Activated T-helper 2 cell treated with anti-CD3 and anti-CD28 coated beads, Interferon-gamma antibody, Interleukin-2, Interleukin-4, amounts not matched to agents 10 μg/mL and 5 μg/mL and 100 μg/mL, durations not matched to agents 14 hours and 24 hours and 36 hours (primary cell): ENCODE results near the gene GPR142. TPM values are rescaled to one million over a fixed set of nuclear protein-coding genes. Genes with fewer than 3 reads are reported as not detected.

Experiments used
- DNase-seq: peaks from one replicate; pipeline ENCODE4 v3.0.0; 2021; ENCODE audit warnings: low spot score
- H3K27ac Mint-ChIP-seq: one replicate; pipeline ENCODE4 v1.8.0; 2021; ENCODE audit warnings: mixed read lengths
- H3K27me3 Mint-ChIP-seq: one replicate; pipeline ENCODE4 v1.8.0; 2021; ENCODE audit warnings: low read depth, mixed read lengths
- H3K36me3 Mint-ChIP-seq: one replicate; pipeline ENCODE4 v1.8.0; 2021; ENCODE audit warnings: low read depth, mixed read lengths
- H3K4me1 Mint-ChIP-seq: one replicate; pipeline ENCODE4 v1.8.0; 2021; ENCODE audit warnings: low read depth, mixed read lengths
- H3K4me3 Mint-ChIP-seq: one replicate; pipeline ENCODE4 v1.8.0; 2021; ENCODE audit warnings: low read depth, mild to moderate bottlenecking, moderate library complexity, mixed read lengths
- H3K9me3 Mint-ChIP-seq: one replicate; pipeline ENCODE4 v1.8.0; 2021; ENCODE audit warnings: mixed read lengths
- intact Hi-C: fragments of 100-400 bp; cut with micrococcal nuclease; formaldehyde crosslinking; loops from one replicate; pipeline ENCODE4 v1.15.1; 2023
- total RNA-seq: library from RNA; stranded (reverse); gene quantifications from 2 replicates; pipeline ENCODE4 v1.2.3, GENCODE V29; 2022

GPR142 gene
- total RNA-seq, 1 donor from 2014 or later: not detected

GRCh38 chr17:74413491-74413890 is 46.2 kb downstream of the GPR142 start:
- Mint-ChIP-seq H3K27ac (no peak overlapping the region), H3K27me3 (peaks cover 2% of the 10 kb centered on the region), H3K36me3 (no peaks in the 10 kb centered on the region), H3K4me3 (no peak overlapping the region), H3K9me3 (no peaks in the 10 kb centered on the region), H3K4me1 (peaks cover 4% of the 10 kb centered on the region)
- no peak for DNase-seq
- intact Hi-C loops: no loop called here

DNA sequence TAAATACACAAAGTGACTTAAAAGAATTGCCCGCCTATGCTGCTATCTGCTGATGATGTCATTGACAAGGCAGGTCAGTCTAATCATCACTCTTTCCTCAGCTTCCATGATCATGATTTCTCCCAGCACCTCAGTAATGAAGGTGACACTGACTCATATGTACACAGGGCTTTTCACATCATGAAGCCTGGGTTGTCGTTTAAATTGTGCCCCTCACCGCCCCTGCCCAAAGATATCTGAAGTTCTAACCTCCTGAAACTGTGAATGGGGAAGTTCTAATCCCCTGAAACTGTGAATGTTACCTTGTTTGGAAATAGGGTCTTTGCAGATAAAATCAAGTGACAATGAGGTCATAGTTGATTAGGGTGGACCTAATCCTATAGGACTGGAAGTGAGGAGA is 47.2 kb downstream of the GPR142 start:
- no peaks in the 10 kb centered on the region for H3K9me3 Mint-ChIP-seq
- peaks cover 2% of the 10 kb centered on the region for H3K27me3 Mint-ChIP-seq
- intact Hi-C loops: no loop called here
- H3K4me1 Mint-ChIP-seq: peaks cover 4% of the 10 kb centered on the region
- no peaks in the 10 kb centered on the region for H3K36me3 Mint-ChIP-seq
- H3K27ac Mint-ChIP-seq: no peak overlapping the region
- no peak for DNase-seq
- no peak overlapping the region for H3K4me3 Mint-ChIP-seq

GRCh38 chr17:74415608-74416396 is 48.5 kb downstream of the GPR142 start:
- intact Hi-C loops: no loop called here
- Mint-ChIP-seq H3K27ac (no peak overlapping the region), H3K9me3 (no peaks in the 10 kb centered on the region), H3K4me3 (no peak overlapping the region), H3K27me3 (peaks cover 2% of the 10 kb centered on the region), H3K4me1 (peaks cover 4% of the 10 kb centered on the region), H3K36me3 (no peaks in the 10 kb centered on the region)
- no peak for DNase-seq

- intact Hi-C loops: no loop called here
- Mint-ChIP-seq H3K27me3 (peaks cover 5% of the 10 kb centered on the region), H3K9me3 (no peaks in the 10 kb centered on the region), H3K27ac (no peak overlapping the region), H3K36me3 (no peaks in the 10 kb centered on the region), H3K4me3 (no peak overlapping the region), H3K4me1 (peaks cover 4% of the 10 kb centered on the region)
- DNase-seq: no peak
Measured at GRCh38 chr17:74417178-74418045, 50.1 kb downstream of the GPR142 start.

DNA sequence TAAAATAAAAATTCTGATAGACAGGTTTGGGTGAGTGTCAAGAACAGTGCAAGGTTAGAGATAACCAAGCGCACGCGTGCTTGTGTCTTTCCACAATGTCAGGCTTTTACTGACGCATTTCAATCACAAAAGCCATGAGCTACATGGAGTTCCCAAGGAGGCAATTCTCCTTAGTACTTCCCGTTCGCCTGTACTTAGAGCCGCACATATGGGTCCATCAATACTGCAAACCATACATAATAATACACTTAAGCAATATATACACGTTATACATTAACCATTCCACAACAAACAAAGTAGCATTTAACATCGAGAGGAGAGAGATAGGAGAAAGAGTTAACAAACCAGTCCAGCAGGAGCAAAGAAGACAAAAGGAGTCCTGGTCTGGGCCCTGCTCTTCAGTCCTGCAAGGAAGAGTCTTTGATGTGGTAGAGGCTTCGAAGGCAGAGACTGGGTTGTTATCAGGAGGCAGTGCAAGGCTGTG is 52.7 kb downstream of the GPR142 start:
- Mint-ChIP-seq H3K27me3 (peaks cover 5% of the 10 kb centered on the region), H3K9me3 (no peaks in the 10 kb centered on the region), H3K36me3 (no peaks in the 10 kb centered on the region), H3K4me1 (peaks cover 4% of the 10 kb centered on the region), H3K4me3 (no peak overlapping the region), H3K27ac (no peak overlapping the region)
- intact Hi-C loops: no loop called here
- no peak for DNase-seq

Other genes with a start within 250 kb of the GPR142 start
- 1,248 and 1,338 TPM in 2 replicates for gene RPL38, start 163.8 kb upstream of the GPR142 start, total RNA-seq
- 17.0 and 19.6 TPM in 2 replicates for gene TTYH2, start 153.9 kb upstream of the GPR142 start, total RNA-seq
- 0.55 and 0.75 TPM in 2 replicates for gene DNAI2, start 93.3 kb upstream of the GPR142 start, total RNA-seq
- gene KIF19, start 41.3 kb upstream of the GPR142 start, total RNA-seq: 0.14 TPM in 1 of 2 replicates, not detected in the other
- not detected in 2 replicates for gene BTBD17, start 5.6 kb upstream of the GPR142 start, total RNA-seq
- 0.44 and 0.89 TPM in 2 replicates for gene GPRC5C, start 64.6 kb downstream of the GPR142 start, total RNA-seq
- 16.6 and 16.7 TPM in 2 replicates for gene CD300A, start 99.1 kb downstream of the GPR142 start, total RNA-seq
- not detected in 2 replicates for gene CD300LB, start 164.0 kb downstream of the GPR142 start, total RNA-seq
- gene CD300C, start 178.6 kb downstream of the GPR142 start, total RNA-seq: 0.32 TPM in 1 of 2 replicates, not detected in the other
- gene CD300H, start 200.0 kb downstream of the GPR142 start, total RNA-seq: not detected in 2 replicates
- not detected in 2 replicates for gene CD300LD, start 224.8 kb downstream of the GPR142 start, total RNA-seq